ENCODE measurements around the gene F2R. TPM values are rescaled to one million over a fixed set of nuclear protein-coding genes. Genes with fewer than 3 reads are reported as not detected.

F2R gene
- total and polyA plus RNA-seq, 2 of the 4 experiments (the other 2 are of a cell fraction), result 85.7 to 147 TPM

DNA sequence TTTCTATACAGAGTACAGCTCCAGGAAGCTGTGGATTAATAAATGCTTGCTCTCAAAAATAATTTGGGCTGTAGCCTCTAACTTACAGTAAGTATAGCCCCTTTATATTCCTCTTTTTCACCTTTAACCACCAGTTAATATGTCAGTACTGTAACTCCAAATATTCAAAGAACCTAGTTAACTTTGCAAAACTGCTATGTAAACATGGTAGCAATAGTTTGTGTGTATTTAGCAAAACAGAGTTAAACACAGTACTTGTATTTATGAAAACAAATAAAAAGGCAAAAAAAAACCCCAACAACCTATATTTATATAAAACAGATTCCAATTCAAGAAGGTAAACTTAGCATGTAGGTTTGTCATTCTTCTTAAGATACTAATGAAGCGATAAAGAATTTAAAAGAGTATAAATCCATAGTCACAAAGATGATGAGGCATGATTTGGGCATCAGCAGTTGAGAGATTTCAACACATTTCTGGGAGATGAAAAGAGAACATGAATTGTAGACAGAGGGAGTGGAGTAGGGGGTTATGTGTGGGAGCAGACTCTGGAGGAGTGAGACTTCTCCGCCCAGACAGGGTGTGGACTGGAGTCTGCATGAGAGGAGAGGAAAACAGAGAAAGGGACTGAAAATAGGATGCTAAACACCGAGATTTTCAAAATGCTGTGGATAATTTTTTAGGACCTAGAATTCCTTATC, 55.9 kb downstream of the F2R start:
- ATAC-seq (ENCODE audit: low read depth) (peak; percentile 63), DNase-seq (peak; percentile 51)
- BruUV-seq (replicated peaks), result no TSS peak
- H3K4me1 ChIP-seq (ENCODE audit: control insufficient read depth, insufficient read depth, low read length), result peaks cover 8% of the 10 kb centered on the region
- TF ChIP-seq MXI1 (IDR thresholded peaks at IDR 0.05; ENCODE audit: borderline replicate concordance, low read depth, low read length) (no peak), SMC3 (IDR thresholded peaks at IDR 0.05; ENCODE audit: low read depth, low read length) (0 out of 2 replicates have a peak, but pooled peaks have one; percentile 1), CEBPB (IDR thresholded peaks at IDR 0.05; ENCODE audit: low read depth, low read length) (peak; percentile 62)
- TF ChIP-seq, protein P1, sequence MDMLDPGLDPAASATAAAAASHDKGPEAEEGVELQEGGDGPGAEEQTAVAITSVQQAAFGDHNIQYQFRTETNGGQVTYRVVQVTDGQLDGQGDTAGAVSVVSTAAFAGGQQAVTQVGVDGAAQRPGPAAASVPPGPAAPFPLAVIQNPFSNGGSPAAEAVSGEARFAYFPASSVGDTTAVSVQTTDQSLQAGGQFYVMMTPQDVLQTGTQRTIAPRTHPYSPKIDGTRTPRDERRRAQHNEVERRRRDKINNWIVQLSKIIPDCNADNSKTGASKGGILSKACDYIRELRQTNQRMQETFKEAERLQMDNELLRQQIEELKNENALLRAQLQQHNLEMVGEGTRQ (IDR thresholded peaks at IDR 0.05; ENCODE audit: low read depth, low read length), result no peak
- peak overlapping the region; percentile 46; the same call in 1 of the 2 replicates for H3K4me2 ChIP-seq (ENCODE audit: low read depth, low read length)
- peak overlapping the region; percentile 94 for H2BK120ac ChIP-seq (ENCODE audit: low read depth, low read length)
- no peak overlapping the region; the same call in 1 of the 2 replicates for H3K23ac ChIP-seq (ENCODE audit: low read depth, low read length)
- H2AFZ ChIP-seq (replicated peaks; ENCODE audit: low read length, poor library complexity), result no peak overlapping the region
- H3K36me3 ChIP-seq (ENCODE audit: control insufficient read depth, insufficient read depth, low read length), result no peaks in the 10 kb centered on the region
- in situ Hi-C loops (cut with MboI; ENCODE audit: low sequenced_read_pairs) (no loop called here), intact Hi-C loops (cut with micrococcal nuclease) (loop anchor here (10.0 kb wide), 1 partner anchor 367 kb away; the partner anchor contains the start of gene IQGAP2), dilution Hi-C loops (cut with HindIII; ENCODE audit: low sequenced_read_pairs, unreplicated experiment) (no loop called here)
- H3K27ac ChIP-seq (ENCODE audit: insufficient read depth, low read length), result peak overlapping the region; percentile 56; the same call in 1 of the 2 replicates
- peak overlapping the region; percentile 67; the same call in 2 of the 3 replicates for H2BK15ac ChIP-seq (ENCODE audit: low read depth, low read length)
- peak overlapping the region; percentile 81 for H2BK20ac ChIP-seq (ENCODE audit: low read depth, low read length)
- peak overlapping the region; percentile 13; the same call in 1 of the 2 replicates for H4K5ac ChIP-seq (ENCODE audit: low read depth, low read length)
- peak overlapping the region; percentile 93 for H3K4ac ChIP-seq (ENCODE audit: low read depth, low read length)
- 0 out of 2 replicates have a peak, but pooled peaks cover 4% of the 10 kb centered on the region for H3K9me1 ChIP-seq (ENCODE audit: insufficient read depth, low read length)
- peak overlapping the region; percentile 73; the same call in 1 of the 2 replicates for H3K18ac ChIP-seq (ENCODE audit: low read depth, low read length)
- WGBS, 2 experiments (ENCODE audit: extremely low coverage in 2 of 2, insufficient read length in 1 of 2), result no CpG with 5 or more reads among the region's 3 CpGs
- H3K79me1 ChIP-seq (ENCODE audit: low read depth in 1 of 2, low read length in 2 of 2), result no peaks in the 10 kb centered on the region
- peak overlapping the region; percentile 17 to 48; a peak in 3 of 4 replicates for H4K8ac ChIP-seq (ENCODE audit: low read depth in 2 of 2, low read length in 2 of 2)
- 0 out of 2 replicates have a peak overlapping the region, but pooled peaks have one; percentile 2 for H3K9ac ChIP-seq (ENCODE audit: low read depth, low read length)
- no peaks in the 10 kb centered on the region for H3K9me3 ChIP-seq (ENCODE audit: control insufficient read depth, insufficient read depth, low read length)
- ChIA-PET CTCF (no interaction called here), POLR2A (ENCODE audit: unreplicated experiment) (no interaction called here)
- H3K14ac ChIP-seq (replicated peaks; ENCODE audit: low read depth, low read length), result peak overlapping the region; percentile 87
- H3K27me3 ChIP-seq (ENCODE audit: control insufficient read depth, insufficient read depth, low read length), result no peaks in the 10 kb centered on the region
- peak overlapping the region; percentile 73 for H2BK5ac ChIP-seq (ENCODE audit: low read depth, low read length, poor library complexity, severe bottlenecking)
- peak overlapping the region; percentile 37; the same call in 1 of the 2 replicates for H4K91ac ChIP-seq (ENCODE audit: insufficient read depth, low read depth, low read length)
- H3K56ac ChIP-seq (ENCODE audit: extremely low read depth, insufficient read depth, low read length), result no peak overlapping the region
- H3K4me3 ChIP-seq (ENCODE audit: insufficient read depth, low read depth, low read length), result no peak overlapping the region
- peak overlapping the region; percentile 59; the same call in 1 of the 2 replicates for H2AK5ac ChIP-seq (ENCODE audit: low read depth, low read length)
- H2AK9ac ChIP-seq (replicated peaks; ENCODE audit: low read depth, low read length, poor library complexity), result no peak overlapping the region
- H4K20me1 ChIP-seq (ENCODE audit: insufficient read depth, low read length), result no peaks in the 10 kb centered on the region

Data from IMR-90 (cell line).